Neural progenitor cell (in vitro differentiated cells): ENCODE results near the gene SPATA16.

Experiments used
- EZH2 ChIP-seq: fragments of 200-600 bp; sonication (generic); IDR thresholded peaks from 2 replicates; pipeline ENCODE4 v1.6.1; 2017; ENCODE audit warnings: antibody characterized with exemption, mild to moderate bottlenecking, moderate library complexity
- EZH2phosphoT487 ChIP-seq: fragments of 200-600 bp; sonication (generic); IDR thresholded peaks from 2 replicates; pipeline ENCODE4 v1.6.1; 2017; ENCODE audit warnings: antibody characterized with exemption
- TF ChIP-seq, protein P1 (sequence below): fragments of 200-600 bp; sonication (generic); IDR thresholded peaks from 2 replicates; pipeline ENCODE4 v1.5.1; 2017; ENCODE audit warnings: antibody characterized with exemption, mild to moderate bottlenecking

GRCh38 chr3:172939651-172940293 lies 201.3 kb downstream of the SPATA16 start:
- TF ChIP-seq, protein P1, sequence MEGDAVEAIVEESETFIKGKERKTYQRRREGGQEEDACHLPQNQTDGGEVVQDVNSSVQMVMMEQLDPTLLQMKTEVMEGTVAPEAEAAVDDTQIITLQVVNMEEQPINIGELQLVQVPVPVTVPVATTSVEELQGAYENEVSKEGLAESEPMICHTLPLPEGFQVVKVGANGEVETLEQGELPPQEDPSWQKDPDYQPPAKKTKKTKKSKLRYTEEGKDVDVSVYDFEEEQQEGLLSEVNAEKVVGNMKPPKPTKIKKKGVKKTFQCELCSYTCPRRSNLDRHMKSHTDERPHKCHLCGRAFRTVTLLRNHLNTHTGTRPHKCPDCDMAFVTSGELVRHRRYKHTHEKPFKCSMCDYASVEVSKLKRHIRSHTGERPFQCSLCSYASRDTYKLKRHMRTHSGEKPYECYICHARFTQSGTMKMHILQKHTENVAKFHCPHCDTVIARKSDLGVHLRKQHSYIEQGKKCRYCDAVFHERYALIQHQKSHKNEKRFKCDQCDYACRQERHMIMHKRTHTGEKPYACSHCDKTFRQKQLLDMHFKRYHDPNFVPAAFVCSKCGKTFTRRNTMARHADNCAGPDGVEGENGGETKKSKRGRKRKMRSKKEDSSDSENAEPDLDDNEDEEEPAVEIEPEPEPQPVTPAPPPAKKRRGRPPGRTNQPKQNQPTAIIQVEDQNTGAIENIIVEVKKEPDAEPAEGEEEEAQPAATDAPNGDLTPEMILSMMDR = no peak
- TF ChIP-seq EZH2 (no peak), EZH2phosphoT487 (no peak)
